Stomach (tissue), 9 donors: ENCODE data around the gene ZC3H13. TPM values are rescaled to one million over a fixed set of nuclear protein-coding genes. Genes with fewer than 3 reads are reported as not detected.

ENCODE experiments used
- DNase-seq, 2 donors: peaks; one replicate each; pipeline versions ENCODE4 v3.0.0 to v3.0.0-alpha.2; 2013 to 2019
- H3K27ac ChIP-seq, 5 donors: fragments of 200-600 bp in 4 of 5; sonication (generic) in 4 of 5; one replicate each; pipeline ENCODE4 v1.5.1; 2013 to 2019; ENCODE audit warnings: mild to moderate bottlenecking in 1 of 5, moderate library complexity in 1 of 5
- H3K27me3 ChIP-seq, 3 donors: fragments of 200-600 bp; sonication (generic); one replicate each; pipeline ENCODE4 v1.5.1; 2017 to 2019; ENCODE audit warnings: mixed run types in 1 of 3
- H3K36me3 ChIP-seq, 4 donors: fragments of 200-600 bp; sonication (generic); 1 replicate in 3 of 4; 2 replicates in 1 of 4; pipeline ENCODE4 v1.5.1; 2016 to 2019
- H3K4me1 ChIP-seq, 4 donors: fragments of 200-600 bp; sonication (generic); one replicate each; pipeline ENCODE4 v1.5.1; 2016 to 2019
- H3K4me3 ChIP-seq, 4 donors: fragments of 200-600 bp; sonication (generic) in 3 of 4; one replicate each; pipeline ENCODE4 v1.5.1; 2016 to 2019; ENCODE audit warnings: mild to moderate bottlenecking in 1 of 4
- H3K9me3 ChIP-seq, 4 donors: fragments of 200-600 bp; sonication (generic); one replicate each; pipeline ENCODE4 v1.5.1; 2016 to 2019
- CTCF ChIP-seq, 7 experiments: fragments of 450-650 bp in 4 of 7; fragments of 200-600 bp in 3 of 7; sonication (generic) in 3 of 7; IDR thresholded peaks; one replicate each; pipeline ENCODE4 v1.5.1; 2016 to 2019; ENCODE audit warnings: antibody characterized with exemption in 7 of 7, control low read depth in 2 of 7, mild to moderate bottlenecking in 1 of 7
- EP300 ChIP-seq: sonication (generic); formaldehyde crosslinking; IDR thresholded peaks from one replicate; pipeline ENCODE4 v1.6.1; 2017; ENCODE audit warnings: antibody characterized with exemption
- POLR2A ChIP-seq, 4 donors: fragments of 450-650 bp; IDR thresholded peaks; one replicate each; pipeline ENCODE4 v1.6.1; 2016; ENCODE audit warnings: antibody characterized with exemption in 4 of 4, control low read depth in 2 of 4, mild to moderate bottlenecking in 1 of 4, moderate library complexity in 1 of 4
- POLR2AphosphoS5 ChIP-seq, 3 donors: sonication (generic); formaldehyde crosslinking; IDR thresholded peaks; one replicate each; pipeline ENCODE4 v1.6.1; 2016; ENCODE audit warnings: antibody characterized with exemption in 3 of 3
- WGBS, 5 donors: extraction: QIAGEN DNeasy Blood & Tissue Kit in 3 of 5; methylation state at CpG; one replicate each; pipeline versions ENCODE4 v1.1.5 to v1.1.7; 2013 to 2018; 5-methylcytosine and 5-hydroxymethylcytosine counted together
- intact Hi-C: fragments of 100-400 bp; cut with DNase I; formaldehyde crosslinking; loops from one replicate; pipeline ENCODE4 v1.15.1; 2023; ENCODE audit warnings: low total_unique reads
- polyA plus RNA-seq, 3 donors: library from polyadenylated mRNA; stranded (reverse); fragments of 200-250 nt; gene quantifications; one replicate each; pipeline ENCODE4 v1.2.3, GENCODE V29; 2013
- total RNA-seq, 5 donors: library from RNA; depleted of rRNA; stranded (reverse); fragments of >200 nt; gene quantifications; one replicate each; pipeline versions ENCODE4 v1.1.0 to v1.2.3, GENCODE V29; 2014 to 2016
- donor health status: healthy with polysubstance abuse.
- donor health status: Bipolar disorder and iron deficiency.
- donor health status: healthy.

The ZC3H13 gene
- total and polyA plus RNA-seq, 8 donors = 8.5 to 67.1 (median 14.2) TPM

- Histone ChIP-seq H3K4me1 (no peaks in the 10 kb centered on the region), H3K36me3 (no peaks in the 10 kb centered on the region), H3K9me3 (no peaks in the 10 kb centered on the region), H3K4me3 (no peak overlapping the region), H3K27me3 (no peaks in the 10 kb centered on the region), H3K27ac (no peak overlapping the region)
- 74 to 85% (median 80%) methylated on average over 5 of the region's 5 CpGs for WGBS, 5 donors
- intact Hi-C loops = no loop called here
- TF ChIP-seq POLR2A (IDR thresholded peaks at IDR 0.05) (no peak), EP300 (no peak), POLR2AphosphoS5 (IDR thresholded peaks at IDR 0.05) (no peak), CTCF (IDR thresholded peaks at IDR 0.05) (no peak)
- no peak for DNase-seq
Observed at GRCh38 chr13:46062185-46062584, 9.6 kb upstream of the ZC3H13 start.

GRCh38 chr13:46059405-46059804 is 6.9 kb upstream of the ZC3H13 start:
- H3K4me3 ChIP-seq = no peak overlapping the region
- no peak for DNase-seq
- H3K4me1 ChIP-seq = no peaks in the 10 kb centered on the region
- H3K27me3 ChIP-seq = no peaks in the 10 kb centered on the region
- no peak overlapping the region for H3K27ac ChIP-seq
- H3K9me3 ChIP-seq = no peaks in the 10 kb centered on the region
- TF ChIP-seq POLR2A (IDR thresholded peaks at IDR 0.05) (no peak), POLR2AphosphoS5 (IDR thresholded peaks at IDR 0.05) (no peak), EP300 (no peak), CTCF (IDR thresholded peaks at IDR 0.05) (no peak)
- no peaks in the 10 kb centered on the region for H3K36me3 ChIP-seq
- intact Hi-C loops = no loop called here

- no peak overlapping the region for H3K27ac ChIP-seq
- DNase-seq = no peak
- H3K4me1 ChIP-seq = peaks cover 0 to 8% (median 2%) of the 10 kb centered on the region in 4 donors
- H3K9me3 ChIP-seq = no peaks in the 10 kb centered on the region
- no peak for TF ChIP-seq CTCF (IDR thresholded peaks at IDR 0.05)
- TF ChIP-seq EP300 = no peak
- TF ChIP-seq POLR2A (IDR thresholded peaks at IDR 0.05) = no peak
- no peak for TF ChIP-seq POLR2AphosphoS5 (IDR thresholded peaks at IDR 0.05)
- intact Hi-C loops = no loop called here
- H3K27me3 ChIP-seq = no peaks in the 10 kb centered on the region
- H3K4me3 ChIP-seq = no peak overlapping the region
- WGBS, 5 donors = 78 to 87% (median 82%) methylated on average over 3 of the region's 3 CpGs
- H3K36me3 ChIP-seq = no peaks in the 10 kb centered on the region
Observed at GRCh38 chr13:46058268-46058667, 5.7 kb upstream of the ZC3H13 start.

- Histone ChIP-seq H3K36me3 (no peaks in the 10 kb centered on the region), H3K4me3 (no peak overlapping the region), H3K9me3 (no peaks in the 10 kb centered on the region), H3K4me1 (peaks cover 0 to 12% (median 4%) of the 10 kb centered on the region in 4 donors), H3K27ac (no peak overlapping the region), H3K27me3 (no peaks in the 10 kb centered on the region)
- intact Hi-C loops = no loop called here
- no peak for TF ChIP-seq POLR2AphosphoS5 (IDR thresholded peaks at IDR 0.05)
- no peak for DNase-seq
- WGBS, 5 donors = 61 to 73% (median 63%) methylated on average over 5 of the region's 5 CpGs
Observed at GRCh38 chr13:46057256-46058015, 4.9 kb upstream of the ZC3H13 start.
